Skin of body (tissue), 2 donors: ENCODE measurements around the gene LEMD3. TPM values are rescaled to one million over a fixed set of nuclear protein-coding genes. Genes with fewer than 3 reads are reported as not detected.
A peak's percentile ranks its signal among the peaks of the same experiment; 100 is the strongest.

Source experiments
- DNase-seq: peaks from one replicate; lab custom pipeline; 2025; lab: John Stamatoyannopoulos, UW
- total RNA-seq: library from RNA; depleted of rRNA; stranded (reverse); fragments of >200 nt; gene quantifications from one replicate; pipeline ENCODE4 v1.2.3, GENCODE V29; 2014

LEMD3 gene
- total RNA-seq, 1 donor from 2014 or later: 37.9 TPM

- DNase-seq: peak; percentile 49
Measured at GRCh38 chr12:65170209-65170881, 962 bp downstream of the LEMD3 start.

GRCh38 chr12:65171073-65171472, 1.7 kb downstream of the LEMD3 start:
- no peak for DNase-seq

- DNase-seq: no peak
Measured at GRCh38 chr12:65171870-65172269, 2.5 kb downstream of the LEMD3 start.

- DNase-seq: no peak
Measured at GRCh38 chr12:65175385-65175784, 6.0 kb downstream of the LEMD3 start.

GRCh38 chr12:65182012-65182739, 12.8 kb downstream of the LEMD3 start:
- no peak for DNase-seq

- DNase-seq: no peak
Measured at GRCh38 chr12:65184176-65184857, 14.9 kb downstream of the LEMD3 start.

GRCh38 chr12:65184858-65185229, 15.5 kb downstream of the LEMD3 start:
- no peak for DNase-seq

- DNase-seq: no peak
Measured at GRCh38 chr12:65187665-65188064, 18.3 kb downstream of the LEMD3 start.

GRCh38 chr12:65188179-65188701, 18.9 kb downstream of the LEMD3 start:
- DNase-seq: no peak

- DNase-seq: no peak
Measured at GRCh38 chr12:65189028-65189718, 19.8 kb downstream of the LEMD3 start.

- no peak for DNase-seq
Measured at GRCh38 chr12:65192963-65193516, 23.7 kb downstream of the LEMD3 start.

GRCh38 chr12:65194949-65195348, 25.6 kb downstream of the LEMD3 start:
- no peak for DNase-seq

- DNase-seq: no peak
Measured at GRCh38 chr12:65195387-65196055, 26.1 kb downstream of the LEMD3 start.

GRCh38 chr12:65196762-65197567, 27.6 kb downstream of the LEMD3 start:
- no peak for DNase-seq

- DNase-seq: no peak
Measured at GRCh38 chr12:65199604-65200003, 30.2 kb downstream of the LEMD3 start.

- no peak for DNase-seq
Measured at GRCh38 chr12:65200007-65200665, 30.8 kb downstream of the LEMD3 start.

- DNase-seq: no peak
Measured at GRCh38 chr12:65203376-65203775, 34.0 kb downstream of the LEMD3 start.

GRCh38 chr12:65204886-65205525, 35.6 kb downstream of the LEMD3 start:
- DNase-seq: no peak

GRCh38 chr12:65205886-65206285, 36.5 kb downstream of the LEMD3 start:
- DNase-seq: no peak
